GM13977 (cell line): ENCODE results near the gene SULT1C3.

Experiments used
- DNase-seq: peaks from one replicate; pipeline ENCODE4 v3.0.0; 2012; ENCODE audit warnings: low spot score
- in situ Hi-C: fragments of 300-500 bp; cut with MboI; formaldehyde crosslinking; loops from one replicate; pipeline ENCODE4 v1.12.0; 2022; ENCODE audit warnings: low sequenced_read_pairs, low pct_unique_long_range_greater_than_20kb, mixed read lengths, inconsistent platforms; ENCODE audit not compliant: unreplicated experiment
- TF ChIP-seq, protein P1 (sequence below): IDR thresholded peaks from 2 replicates; pipeline ENCODE4 v1.5.1; 2012; ENCODE audit warnings: mild to moderate bottlenecking, control low read depth; ENCODE audit not compliant: insufficient read depth; ENCODE audit errors: extremely low read depth, missing control alignments

Gene SULT1C3

DNA sequence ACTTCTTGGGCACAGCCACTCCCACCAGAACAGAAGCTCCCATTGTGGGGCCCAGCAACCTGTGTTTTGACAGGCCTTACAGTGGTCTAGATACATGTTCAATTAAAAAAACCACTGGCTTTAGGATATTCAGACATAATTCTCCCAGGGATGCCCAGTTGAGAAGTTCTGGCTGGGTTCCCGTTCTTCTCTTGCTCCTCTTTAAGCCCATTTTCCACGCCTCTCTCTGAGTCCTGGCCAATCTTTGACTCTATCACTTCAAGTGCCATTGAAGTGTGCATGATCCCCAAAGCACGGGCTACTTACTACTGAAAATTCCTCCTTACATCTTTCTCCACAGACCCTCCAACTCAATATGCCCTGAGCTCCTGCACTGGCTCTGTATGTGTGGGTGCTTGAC is 17.5 kb upstream of the SULT1C3 start:
- in situ Hi-C loops = no loop called here
- TF ChIP-seq, protein P1, sequence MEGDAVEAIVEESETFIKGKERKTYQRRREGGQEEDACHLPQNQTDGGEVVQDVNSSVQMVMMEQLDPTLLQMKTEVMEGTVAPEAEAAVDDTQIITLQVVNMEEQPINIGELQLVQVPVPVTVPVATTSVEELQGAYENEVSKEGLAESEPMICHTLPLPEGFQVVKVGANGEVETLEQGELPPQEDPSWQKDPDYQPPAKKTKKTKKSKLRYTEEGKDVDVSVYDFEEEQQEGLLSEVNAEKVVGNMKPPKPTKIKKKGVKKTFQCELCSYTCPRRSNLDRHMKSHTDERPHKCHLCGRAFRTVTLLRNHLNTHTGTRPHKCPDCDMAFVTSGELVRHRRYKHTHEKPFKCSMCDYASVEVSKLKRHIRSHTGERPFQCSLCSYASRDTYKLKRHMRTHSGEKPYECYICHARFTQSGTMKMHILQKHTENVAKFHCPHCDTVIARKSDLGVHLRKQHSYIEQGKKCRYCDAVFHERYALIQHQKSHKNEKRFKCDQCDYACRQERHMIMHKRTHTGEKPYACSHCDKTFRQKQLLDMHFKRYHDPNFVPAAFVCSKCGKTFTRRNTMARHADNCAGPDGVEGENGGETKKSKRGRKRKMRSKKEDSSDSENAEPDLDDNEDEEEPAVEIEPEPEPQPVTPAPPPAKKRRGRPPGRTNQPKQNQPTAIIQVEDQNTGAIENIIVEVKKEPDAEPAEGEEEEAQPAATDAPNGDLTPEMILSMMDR = no peak
- no peak for DNase-seq

DNA sequence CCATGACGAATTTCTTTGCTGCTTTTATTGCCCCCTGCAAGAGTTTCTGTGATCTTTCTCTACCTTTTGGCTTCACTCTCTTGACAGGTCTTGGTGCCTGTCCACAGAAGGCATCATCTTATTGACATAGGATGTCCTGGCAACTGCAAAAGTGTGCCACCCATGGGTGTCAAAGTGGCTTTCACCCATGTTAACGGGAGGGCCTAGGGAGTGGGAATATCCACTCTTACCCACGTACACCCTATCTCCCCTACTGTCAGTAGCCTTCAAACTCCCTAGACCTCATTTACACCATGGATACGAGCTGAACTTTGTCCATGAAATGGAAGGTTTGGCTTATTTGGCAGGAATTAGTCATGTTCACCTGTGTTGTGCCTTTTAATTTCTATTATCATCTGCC is 16.2 kb upstream of the SULT1C3 start:
- TF ChIP-seq, protein P1 = no peak
- in situ Hi-C loops = no loop called here
- DNase-seq = no peak

DNA sequence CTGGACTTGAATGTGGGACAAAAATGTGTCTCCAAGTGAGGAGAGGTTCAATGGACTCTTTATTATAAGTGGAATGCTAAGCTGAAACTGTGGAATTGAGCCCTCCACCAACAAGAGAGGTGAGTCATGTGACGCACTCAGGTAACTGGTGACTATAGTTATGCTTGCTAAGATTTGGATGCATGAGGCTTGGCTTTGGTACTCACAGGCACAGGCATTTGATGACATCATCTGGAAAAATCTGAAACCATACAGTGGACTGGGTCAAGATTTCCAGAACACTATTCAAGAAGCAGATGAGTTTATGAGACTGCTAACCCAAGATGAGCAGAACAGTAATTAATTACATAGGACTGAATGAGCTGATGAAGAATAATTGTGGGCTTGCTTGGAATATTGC is 15.7 kb upstream of the SULT1C3 start:
- in situ Hi-C loops = no loop called here
- no peak for DNase-seq
- TF ChIP-seq, protein P1 = no peak

DNA sequence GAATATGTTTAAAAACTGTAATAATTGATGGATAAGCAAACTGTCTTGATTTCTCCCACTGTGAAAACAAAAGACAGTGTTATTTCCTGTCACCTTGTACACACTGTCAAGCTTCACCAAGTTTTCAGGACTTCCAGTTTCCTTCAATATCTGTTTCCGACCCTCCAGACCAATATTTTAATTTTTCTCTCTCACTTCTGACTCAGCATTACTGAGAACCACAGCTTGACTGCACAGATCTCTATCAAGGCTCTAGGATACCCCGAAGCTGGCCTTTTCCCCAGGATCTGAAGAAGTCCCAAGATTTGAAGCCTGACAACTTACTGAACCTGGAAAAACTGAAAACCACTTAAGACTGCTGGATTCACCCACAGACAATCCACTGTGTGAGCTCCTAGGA is 13.2 kb upstream of the SULT1C3 start:
- DNase-seq = no peak
- in situ Hi-C loops = no loop called here
- TF ChIP-seq, protein P1 = no peak

DNA sequence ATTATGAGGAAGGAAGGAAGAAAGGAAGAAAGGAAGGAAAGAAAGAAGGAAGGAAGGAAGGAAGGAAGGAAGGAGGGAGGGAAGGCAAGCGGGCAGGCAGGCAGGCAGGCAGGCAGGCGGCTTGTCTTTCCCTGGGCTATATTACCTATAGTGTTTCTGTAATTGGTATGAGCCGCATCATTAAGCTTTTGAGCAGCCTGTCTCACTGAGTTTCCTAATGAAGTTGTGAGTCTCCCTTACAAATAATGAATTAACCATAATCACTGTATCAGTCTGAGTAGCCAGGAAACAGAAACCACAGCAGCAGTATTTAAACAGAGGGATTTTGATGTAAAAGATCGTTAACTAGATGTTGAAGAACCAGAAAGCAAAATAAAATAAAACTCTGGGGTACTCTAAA is 11.8 kb upstream of the SULT1C3 start:
- TF ChIP-seq, protein P1 = no peak
- in situ Hi-C loops = no loop called here
- DNase-seq = no peak

DNA sequence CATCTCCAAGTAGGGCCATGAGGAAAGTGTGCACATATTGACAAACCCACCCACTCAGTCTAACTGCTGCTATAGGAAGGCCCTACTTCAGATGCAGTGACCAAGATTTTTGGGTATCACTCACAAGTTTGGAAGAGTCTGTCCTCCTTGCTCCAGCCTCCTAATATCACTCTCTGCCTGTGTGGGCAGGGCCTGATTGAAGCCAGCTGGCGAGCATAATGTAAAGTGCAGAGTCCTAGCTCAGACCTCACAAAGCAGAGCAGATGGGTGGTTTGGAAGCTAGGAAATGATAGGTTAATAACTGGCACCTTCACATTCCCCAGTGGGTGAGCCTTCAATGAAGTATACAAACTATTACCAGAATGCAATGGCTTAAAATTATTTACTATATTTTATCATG is 11.2 kb upstream of the SULT1C3 start:
- TF ChIP-seq, protein P1 = no peak
- DNase-seq = no peak
- in situ Hi-C loops = no loop called here

DNA sequence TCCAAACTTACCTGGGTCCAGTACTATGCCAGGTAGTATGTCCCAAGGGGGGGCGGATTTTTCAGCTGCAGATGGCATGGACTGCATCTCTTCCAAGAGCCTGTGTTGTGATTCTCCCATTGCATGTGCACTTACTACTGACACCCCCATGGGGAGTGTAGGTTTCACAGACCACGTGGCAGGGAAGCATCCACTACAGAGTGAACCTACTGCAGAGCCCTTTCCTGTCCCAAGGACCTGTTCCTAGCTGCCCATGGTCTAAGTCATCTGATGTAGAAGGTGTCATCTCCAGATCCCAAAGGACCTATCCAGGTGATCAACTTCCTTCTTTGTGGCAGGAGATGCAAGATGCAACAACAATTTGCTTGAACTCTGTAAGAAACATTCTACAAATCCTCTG is 9.9 kb upstream of the SULT1C3 start:
- no peak for DNase-seq
- in situ Hi-C loops = no loop called here
- TF ChIP-seq, protein P1 = no peak
